Activated effector memory CD4-positive, alpha-beta T cell treated with Interleukin-2 at 50 U/mL for 16 hours (primary cell): ENCODE measurements around the gene CTRB1.
"Not testable (repeated sequence)": the region's sequence is repeated elsewhere in the genome, so short reads cannot be mapped to it uniquely, and the experiment has no call there.

Experiments used
- DNase-seq: peaks from one replicate; pipeline ENCODE4 v3.0.0-alpha.2; 2020

The CTRB1 gene

DNA sequence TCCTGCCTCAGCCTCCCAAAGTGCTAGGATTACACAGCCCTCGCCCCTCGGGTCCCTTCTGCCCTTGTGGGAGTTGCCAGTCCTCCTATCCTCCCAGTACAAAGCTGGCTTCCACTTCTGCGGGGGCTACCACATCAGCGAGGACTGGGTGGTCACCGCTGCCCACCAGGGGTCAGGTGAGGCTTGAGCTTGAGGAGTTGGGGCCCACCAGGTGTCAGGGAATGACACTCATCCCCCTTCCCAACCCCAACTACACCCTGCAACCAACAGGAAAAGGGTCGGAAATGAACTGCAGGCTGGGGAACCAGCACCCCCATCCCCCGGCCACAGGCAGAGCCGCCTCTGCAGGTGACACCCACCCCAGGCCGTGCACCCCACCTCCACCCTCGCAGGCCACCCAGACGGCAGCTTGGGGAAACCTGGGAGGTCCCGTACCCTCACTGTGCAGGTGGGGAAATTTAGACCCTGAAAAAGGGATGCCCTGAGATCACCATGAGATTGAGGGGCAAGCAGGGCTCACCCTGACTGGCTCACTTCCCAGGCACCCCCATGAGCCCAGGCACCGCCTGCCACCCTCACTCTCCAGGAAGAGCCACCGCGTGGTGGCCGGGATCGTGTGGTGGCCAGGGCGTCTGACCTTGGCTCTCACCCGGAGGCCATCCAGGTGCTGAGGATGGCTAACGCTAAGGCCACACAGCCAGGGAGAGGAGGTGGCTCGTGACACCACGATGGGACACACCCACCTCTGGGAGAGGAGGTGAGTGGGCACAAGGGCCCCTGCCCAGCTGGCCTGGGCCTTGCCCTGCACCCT lies 8.0 kb downstream of the CTRB1 start:
- no peak for DNase-seq

- no peak for DNase-seq
These were observed 8.8 kb downstream of the CTRB1 start for GRCh38 chr16:75227361-75228142.

- no peak for DNase-seq
These were observed 9.6 kb downstream of the CTRB1 start for GRCh38 chr16:75228143-75228976.

GRCh38 chr16:75229172-75230031 lies 10.6 kb downstream of the CTRB1 start:
- no peak for DNase-seq

DNA sequence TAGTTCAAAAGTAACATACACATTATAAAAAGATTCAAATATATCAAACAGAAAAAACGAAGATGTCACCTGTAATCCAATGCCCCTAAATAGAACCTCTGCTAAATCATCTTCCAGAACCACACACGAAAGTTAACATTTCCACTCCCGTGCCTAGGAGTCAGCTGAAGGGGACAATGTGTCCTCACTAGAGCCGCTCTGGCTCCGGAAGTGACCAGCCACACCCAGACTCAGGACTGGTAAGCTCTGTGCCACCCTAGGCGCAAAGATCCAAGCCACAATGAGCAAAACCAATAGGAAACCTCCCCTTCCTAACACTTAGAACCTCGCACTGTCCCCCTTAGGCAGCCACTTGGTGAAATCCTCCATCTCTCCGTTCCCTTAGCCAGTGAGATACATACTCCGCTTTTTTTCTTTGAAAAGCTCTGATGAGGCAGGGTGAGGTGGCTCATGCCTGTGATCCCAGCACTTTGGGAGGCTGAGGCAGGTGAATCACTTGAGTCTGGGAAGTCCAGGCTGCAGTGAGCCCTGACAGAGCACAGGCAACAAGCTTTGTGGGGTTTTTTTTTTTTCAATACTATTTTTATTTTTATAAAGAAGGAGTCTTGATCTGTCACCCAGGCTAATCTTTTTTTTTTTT lies 11.8 kb downstream of the CTRB1 start:
- DNase-seq, result no peak

GRCh38 chr16:75231570-75231969 lies 12.8 kb downstream of the CTRB1 start:
- no peak for DNase-seq

DNA sequence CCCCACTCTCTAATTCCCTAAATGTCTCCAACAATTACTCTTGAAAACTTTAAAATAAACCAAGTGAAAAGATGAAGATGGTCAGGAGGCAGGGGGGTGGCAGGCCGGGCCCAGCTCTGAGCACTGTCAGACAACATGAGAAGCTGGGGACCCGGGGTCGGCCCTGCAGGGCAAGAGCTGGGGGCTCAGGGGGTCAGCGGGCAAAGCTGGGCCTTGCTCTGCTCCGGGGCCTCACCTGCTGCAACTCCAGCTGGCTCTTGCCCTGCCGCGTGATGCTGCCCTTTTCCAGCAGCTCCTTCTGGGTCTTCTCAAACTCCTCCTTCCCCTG lies 14.8 kb downstream of the CTRB1 start:
- DNase-seq, result no peak

DNA sequence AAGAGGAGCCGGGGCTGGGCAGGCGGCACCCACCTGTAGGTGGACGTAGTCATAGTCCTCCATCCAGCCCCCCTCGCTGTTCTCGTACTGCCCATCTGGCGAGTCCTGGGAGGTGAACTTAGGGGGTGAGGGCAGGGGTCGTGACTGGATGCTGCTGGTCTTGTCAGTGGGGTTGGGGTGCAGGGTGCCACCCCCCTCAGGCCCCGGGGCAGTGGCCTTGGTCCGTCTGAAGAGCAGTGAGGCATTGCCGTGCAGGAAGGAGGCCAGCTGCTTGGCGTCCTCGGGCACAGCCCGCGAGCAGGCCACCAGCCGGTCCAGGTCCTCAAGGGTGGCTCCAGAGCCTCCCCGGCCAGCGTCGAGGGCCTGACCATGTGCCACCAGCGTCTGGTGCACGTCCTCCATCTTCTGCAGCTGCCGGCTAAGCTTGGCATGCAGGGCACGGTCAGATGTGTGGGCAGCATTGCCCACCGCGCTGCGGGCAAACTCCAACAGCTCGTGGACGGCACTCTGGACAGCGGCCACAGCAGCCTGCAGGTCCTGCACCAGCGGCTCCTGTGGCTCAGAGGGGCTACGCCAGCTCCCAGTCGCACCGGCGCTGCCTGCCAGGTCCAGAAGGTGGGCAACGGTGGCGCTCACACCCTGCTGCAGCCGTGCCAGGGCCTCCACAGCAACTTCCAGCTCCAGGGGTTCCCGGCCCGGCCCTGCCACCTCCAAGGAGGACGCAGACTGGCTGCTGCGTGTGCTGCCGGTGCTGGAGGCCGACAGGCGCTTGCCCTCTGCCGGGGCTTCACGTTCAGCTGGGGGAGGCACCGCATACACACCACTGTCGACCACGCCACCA lies 16.3 kb downstream of the CTRB1 start:
- no peak for DNase-seq

DNA sequence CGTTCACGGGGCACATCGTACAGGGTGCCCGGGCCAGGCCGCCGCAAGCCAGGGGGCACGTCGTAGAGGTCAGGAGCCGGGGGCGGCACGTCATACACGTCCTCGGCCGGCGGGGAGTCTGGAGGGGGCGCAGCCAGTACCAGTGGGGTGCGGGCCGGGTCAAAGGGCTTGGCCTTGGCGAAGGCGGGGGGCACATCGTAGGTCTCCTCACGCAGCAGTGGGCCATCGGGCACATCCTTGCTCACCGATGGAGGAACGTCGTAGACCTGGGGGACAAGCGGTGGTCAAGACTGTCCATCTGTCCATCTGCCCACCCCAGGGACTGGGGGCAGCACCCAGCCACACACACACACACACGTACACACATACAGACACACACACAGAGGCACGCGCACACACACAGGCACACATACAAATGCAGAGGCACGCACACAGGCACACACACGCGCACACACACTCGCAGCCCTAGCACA lies 17.0 kb downstream of the CTRB1 start:
- no peak for DNase-seq

DNA sequence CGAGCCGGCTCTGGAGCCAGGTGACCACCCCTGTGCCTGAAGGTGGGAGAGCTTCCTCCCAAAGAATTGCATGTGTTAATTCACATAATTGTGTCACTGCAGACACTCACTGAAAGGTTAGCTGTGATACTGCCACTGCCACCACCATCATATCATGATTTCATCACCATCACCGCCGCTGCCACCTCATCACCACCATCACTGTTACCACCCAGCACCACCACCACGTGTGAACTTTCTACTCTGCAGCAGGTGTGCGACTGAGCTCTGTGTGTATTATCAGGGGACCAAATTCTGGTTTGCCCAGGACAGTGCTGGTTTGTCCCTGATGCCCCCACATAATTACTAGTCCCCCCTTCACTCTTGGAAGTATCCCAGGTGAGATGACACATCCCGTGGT lies 17.4 kb downstream of the CTRB1 start:
- DNase-seq, result no peak

GRCh38 chr16:75236736-75237397 lies 18.1 kb downstream of the CTRB1 start:
- DNase-seq, result no peak

DNA sequence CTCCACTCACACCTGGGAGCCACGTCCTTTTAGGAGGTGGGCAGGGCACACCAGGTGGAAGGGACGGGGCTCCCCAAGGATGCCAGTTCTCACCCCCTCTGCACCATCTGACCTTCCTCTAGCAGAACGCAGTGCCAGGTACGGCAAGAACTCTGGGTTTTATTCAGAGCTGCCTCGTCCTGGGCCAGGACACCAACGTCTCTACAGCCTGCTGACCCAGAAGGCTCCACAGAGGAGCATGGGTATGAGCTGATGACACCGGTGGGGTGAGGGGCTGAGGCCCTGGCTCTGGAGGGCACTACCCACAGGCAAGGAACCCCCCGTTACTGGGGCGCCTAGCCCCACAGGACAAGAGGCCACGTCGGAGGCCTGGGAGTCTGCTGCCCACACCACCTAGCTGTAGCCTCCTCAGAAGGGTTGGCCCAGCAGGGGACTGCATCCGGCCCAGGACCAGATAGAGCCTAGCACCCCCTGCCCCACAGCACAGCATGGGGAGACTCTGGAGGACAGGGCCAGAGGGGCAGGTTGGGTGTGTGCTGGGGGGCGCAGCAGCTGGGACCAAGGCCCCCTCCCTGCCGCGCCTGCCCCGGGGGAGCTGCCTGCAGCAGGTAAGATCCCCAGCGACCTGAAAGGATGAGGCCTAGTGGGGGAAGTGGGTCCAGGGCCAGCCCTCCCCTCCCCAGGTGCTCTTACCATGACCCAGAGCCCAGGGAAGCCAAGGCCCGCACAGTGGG lies 18.8 kb downstream of the CTRB1 start:
- no peak for DNase-seq

GRCh38 chr16:75238132-75238852 lies 19.5 kb downstream of the CTRB1 start:
- no peak for DNase-seq

DNA sequence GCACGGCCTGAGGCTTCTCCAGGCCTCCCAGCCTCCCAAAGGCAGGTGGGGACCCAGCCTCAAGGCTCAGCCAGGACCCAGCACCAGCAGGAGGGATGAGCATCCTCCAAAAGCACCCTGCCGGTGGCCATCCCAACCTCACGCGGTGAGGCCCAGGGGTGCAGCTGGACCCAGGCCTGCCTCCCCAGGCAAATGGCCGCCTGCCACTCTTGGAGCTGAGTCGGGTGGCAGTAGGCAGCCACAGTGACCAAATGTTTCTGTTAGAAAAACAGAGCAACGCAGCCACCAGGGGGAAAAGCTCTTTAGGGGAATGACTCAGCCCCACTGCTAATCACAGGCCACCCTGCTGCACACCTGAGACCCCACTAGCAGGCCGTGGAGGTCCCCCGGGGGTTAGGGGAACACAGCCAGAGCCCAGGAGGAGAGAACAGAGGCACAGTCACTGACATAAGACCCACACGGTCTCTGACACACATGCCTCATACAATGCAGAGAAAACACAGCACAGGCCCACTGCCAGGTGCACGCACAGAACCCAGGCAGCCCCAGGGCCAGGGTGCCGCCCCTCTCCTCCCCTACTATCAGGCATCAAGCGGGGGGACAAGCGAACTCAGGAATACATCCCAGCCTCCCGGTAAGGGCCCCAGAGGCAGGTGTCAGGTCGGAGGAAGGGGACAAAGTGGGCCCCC lies 20.2 kb downstream of the CTRB1 start:
- DNase-seq, result no peak

GRCh38 chr16:75239542-75240122 lies 20.8 kb downstream of the CTRB1 start:
- no peak for DNase-seq

DNA sequence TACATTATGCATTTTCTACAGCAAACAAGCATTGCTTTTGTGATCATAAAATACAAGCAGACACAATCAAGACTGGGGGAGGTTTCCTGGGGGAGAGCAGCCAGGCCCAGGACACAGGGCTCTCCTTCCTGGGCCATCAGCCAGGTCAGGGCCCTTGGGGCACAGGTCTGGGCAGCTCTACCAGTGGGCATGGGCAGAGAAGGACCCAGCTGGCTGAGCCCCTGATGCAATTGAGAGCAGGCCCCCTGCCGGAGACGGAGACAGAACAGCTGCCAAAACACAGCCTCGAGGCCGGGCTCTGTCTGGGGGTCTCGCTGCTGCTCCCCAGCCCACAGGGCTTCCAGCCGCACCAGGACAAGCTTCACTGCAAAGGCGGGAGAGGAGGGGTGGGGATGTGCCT lies 21.8 kb downstream of the CTRB1 start:
- not testable (repeated sequence) for DNase-seq

- no peak for DNase-seq
These were observed 22.6 kb downstream of the CTRB1 start for GRCh38 chr16:75241412-75241811.

GRCh38 chr16:75241955-75242354 lies 23.2 kb downstream of the CTRB1 start:
- no peak for DNase-seq
